ENCODE data around the gene HEATR5A.
"Not testable (repeated sequence)": the region's sequence is repeated elsewhere in the genome, so short reads cannot be mapped to it uniquely, and the experiment has no call there.

Gene HEATR5A

DNA sequence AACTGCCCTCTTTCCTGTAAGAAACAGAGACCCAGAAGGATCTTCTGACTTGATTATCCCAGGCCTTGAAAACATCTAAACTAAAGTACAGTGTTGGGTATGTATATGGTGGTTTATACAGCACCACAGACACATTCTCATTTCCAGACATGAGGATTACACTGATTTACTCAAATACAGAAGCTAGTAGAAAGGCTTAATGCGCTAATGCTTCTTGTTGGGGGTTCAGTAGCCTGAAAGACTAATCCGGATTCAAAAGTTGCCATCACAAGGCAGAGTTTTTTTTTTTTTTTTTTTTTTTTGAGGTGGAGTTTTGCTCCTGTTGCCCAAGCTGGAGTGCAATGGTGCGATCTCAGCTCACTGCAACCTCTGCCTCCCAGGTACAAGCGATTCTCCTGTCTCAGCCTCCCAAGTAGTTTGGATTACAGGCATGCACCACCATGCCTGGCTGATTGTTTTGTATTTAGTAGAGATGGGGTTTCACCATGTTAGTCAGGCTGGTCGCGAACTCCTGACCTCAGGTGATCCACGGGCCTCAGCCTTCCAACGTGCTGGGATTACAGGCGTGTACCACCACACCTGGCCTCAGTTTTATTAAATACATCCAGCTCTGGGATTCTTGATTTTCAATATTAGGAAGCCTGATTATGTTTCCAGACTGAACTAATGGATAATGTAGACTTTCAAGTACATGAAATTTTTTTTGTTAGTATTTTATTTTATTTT, 166.4 kb downstream of the HEATR5A start:
- DNase-seq, result no peak

DNA sequence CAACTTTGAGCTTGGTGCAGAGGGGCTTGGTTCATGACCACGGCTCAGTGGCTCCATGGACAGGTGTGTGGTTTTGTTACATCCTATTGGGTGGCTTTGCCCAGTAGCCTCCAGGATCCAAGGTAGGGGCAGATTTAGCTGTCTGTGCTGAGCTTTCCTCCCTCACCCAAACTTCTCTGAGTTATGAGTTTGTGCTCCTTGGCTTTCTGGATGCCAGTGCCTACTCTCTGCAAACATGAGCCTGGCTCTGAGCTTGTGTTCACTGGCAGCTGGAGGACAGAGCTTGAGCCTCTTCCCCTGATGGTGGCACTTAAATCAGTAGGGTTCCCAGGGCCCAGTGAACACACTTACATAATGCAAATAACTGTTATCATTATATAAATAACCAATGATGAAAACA, 167.5 kb downstream of the HEATR5A start:
- DNase-seq, result no peak

DNA sequence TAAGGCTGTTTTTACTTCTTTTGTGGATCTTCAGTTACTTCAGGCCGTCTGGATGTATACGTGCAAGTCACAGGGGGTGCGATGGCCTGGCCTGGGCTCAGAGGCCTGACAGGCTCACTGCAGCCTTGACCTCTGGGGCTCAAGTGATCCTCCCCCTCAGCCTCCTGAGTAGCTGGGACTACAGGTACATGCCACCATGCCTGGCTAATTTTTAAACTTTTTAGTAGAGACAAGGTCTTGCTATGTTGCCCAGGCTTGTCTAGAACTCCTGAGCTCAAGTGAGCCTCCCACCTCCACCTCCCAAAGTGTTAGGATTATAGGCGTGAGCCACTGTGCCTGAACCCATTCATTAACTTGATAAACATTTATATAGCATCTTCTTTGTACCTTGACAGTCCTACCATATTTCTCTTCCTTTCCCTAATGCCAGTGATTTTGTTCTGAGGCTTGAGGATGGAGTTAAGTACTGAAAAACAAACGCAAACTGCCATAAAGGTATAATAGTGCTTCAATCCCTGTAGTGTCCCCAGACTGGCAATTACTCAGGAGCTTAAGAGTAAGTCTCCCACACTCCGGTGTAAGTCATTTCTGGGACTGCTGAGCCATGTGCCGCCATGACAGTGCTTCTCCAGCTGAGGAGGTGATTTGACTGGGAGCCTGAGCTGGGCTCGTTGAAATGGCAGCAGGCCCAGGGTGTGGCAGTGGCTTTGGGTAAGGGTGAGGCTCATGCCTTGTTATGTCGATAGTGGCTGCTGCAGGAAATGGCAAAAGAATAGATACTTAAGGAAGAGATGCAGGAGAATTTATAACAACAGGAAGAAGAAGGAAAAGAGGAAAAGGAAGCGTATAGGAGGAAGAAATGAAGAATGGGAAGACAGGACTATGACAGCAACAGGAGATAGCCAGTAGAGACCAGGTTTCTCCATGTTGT, 169.1 kb downstream of the HEATR5A start:
- DNase-seq, result no peak

DNA sequence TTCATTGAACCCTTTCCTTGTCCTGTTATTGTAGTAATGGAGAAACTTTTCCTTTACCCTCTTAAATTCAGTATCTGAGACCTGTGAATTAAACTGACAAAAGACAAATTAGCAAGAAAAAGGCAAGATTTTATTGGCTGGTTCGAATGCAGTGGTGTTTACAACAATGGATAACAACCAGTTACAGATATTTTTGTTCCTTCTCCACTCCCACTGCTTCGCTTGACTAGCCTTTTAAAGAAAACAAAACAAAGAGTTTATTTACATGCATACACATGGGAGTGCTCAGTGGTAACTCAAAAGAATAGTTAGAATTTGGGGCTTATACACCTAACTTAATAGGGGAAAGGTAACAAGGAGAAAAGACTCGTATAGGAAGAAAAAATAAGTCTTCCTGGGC, 175.7 kb downstream of the HEATR5A start:
- no peak for DNase-seq

DNA sequence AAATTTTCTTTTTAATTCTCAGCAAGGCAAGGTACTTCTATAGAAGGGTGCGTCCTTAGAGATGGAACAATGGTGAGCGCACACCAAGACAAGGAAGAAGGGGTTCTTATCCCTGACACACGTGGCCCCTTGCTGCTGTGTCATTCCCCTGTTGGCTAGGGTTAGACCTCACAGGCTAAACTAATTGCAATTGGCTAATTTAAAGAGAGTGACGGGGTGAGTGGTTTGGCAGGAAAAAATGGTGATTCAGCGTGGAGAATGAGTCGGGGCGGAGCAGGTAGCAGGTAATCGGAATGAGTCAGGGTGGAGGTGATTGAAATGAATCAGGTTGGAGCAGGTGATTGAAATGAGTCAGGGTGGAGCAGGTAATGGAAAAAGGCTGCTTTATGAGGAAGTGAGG, 176.5 kb downstream of the HEATR5A start:
- no peak for DNase-seq

DNA sequence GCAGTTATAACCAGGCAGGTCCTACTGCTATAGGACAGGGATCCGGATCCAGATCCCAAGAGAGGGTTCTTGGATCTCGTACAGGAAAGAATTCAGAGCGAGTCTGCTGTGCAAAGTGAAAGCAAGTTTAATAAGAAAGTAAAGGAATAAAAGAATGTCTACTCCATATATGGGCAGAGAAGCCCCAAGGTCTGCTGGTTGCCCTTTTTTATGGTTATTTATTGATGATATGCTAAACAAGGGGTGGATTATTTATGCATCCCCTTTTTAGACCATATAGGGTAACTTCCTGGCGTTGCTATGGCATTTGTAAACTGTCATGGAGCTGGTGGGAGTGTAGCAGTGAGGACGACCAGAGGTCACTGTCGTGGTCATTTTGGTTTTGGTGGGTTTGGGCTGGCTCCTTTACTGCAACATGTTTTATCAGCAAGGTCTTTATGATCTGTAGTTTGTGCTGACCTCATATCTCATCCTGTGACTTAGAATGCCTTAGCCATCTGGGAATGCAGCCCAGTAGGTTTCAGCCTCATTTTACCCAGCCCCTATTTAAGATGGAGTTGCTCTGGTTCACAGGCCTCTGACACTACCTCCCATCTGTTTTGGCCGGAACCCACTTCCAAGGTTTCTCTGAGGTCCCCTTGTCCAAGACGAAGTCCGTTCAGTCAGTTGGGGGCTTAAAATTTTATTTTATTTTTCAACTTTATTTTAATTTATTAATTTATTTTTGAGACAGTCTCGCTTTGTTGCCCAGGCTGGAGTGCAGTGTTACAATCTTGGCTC, 178.0 kb downstream of the HEATR5A start:
- not testable (repeated sequence) for DNase-seq
